HepG2 (cell line): Measurements from ENCODE around the gene SLC25A45. TPM values are rescaled to one million over a fixed set of nuclear protein-coding genes. Genes with fewer than 3 reads are reported as not detected.

Source experiments
- CHD4 ChIP-seq: fragments of 200-600 bp; sonication (generic); IDR thresholded peaks from 2 replicates; pipeline ENCODE4 v1.7.0; 2017; ENCODE audit warnings: mild to moderate bottlenecking, low read length, borderline replicate concordance
- EEA1 ChIP-seq: sonication (generic); formaldehyde crosslinking; IDR thresholded peaks from 2 replicates; pipeline ENCODE4 v1.5.1; 2020; ENCODE audit warnings: mild to moderate bottlenecking, missing genetic modification reagents, borderline replicate concordance
- ESRRA ChIP-seq: sonication (generic); formaldehyde crosslinking; IDR thresholded peaks from 2 replicates; pipeline ENCODE4 v1.5.1; 2020; ENCODE audit warnings: mild to moderate bottlenecking, low read depth, missing genetic modification reagents
- MAF1 ChIP-seq: sonication (generic); formaldehyde crosslinking; IDR thresholded peaks from 2 replicates; pipeline ENCODE4 v1.5.0; 2020; ENCODE audit warnings: missing genetic modification reagents, borderline replicate concordance
- MATR3 ChIP-seq: sonication (generic); formaldehyde crosslinking; IDR thresholded peaks from 2 replicates; pipeline ENCODE4 v1.4.0; 2020; ENCODE audit warnings: missing genetic modification reagents
- MED13 ChIP-seq: sonication (generic); formaldehyde crosslinking; IDR thresholded peaks from 2 replicates; pipeline ENCODE4 v1.5.0; 2020; ENCODE audit warnings: missing genetic modification reagents
- NFKBIZ ChIP-seq: IDR thresholded peaks from 2 replicates; pipeline ENCODE4 v1.6.1; 2018; ENCODE audit warnings: missing genetic modification reagents, missing compliant biosample characterization
- POGZ ChIP-seq: sonication (generic); formaldehyde crosslinking; IDR thresholded peaks from 2 replicates; pipeline ENCODE4 v1.4.0; 2020; ENCODE audit warnings: mild to moderate bottlenecking, missing genetic modification reagents
- TAF1 ChIP-seq: sonication (generic); formaldehyde crosslinking; IDR thresholded peaks from 2 replicates; pipeline ENCODE4 v1.4.0; 2020; ENCODE audit warnings: missing genetic modification reagents
- TBP ChIP-seq: sonication (generic); formaldehyde crosslinking; IDR thresholded peaks from 2 replicates; pipeline ENCODE4 v1.5.0; 2020; ENCODE audit warnings: missing genetic modification reagents
- THRA ChIP-seq: sonication (generic); formaldehyde crosslinking; IDR thresholded peaks from 2 replicates; pipeline ENCODE4 v1.4.0; 2020; ENCODE audit warnings: missing genetic modification reagents, borderline replicate concordance
- ZBTB26 ChIP-seq: IDR thresholded peaks from 2 replicates; pipeline ENCODE4 v1.6.1; 2016; ENCODE audit warnings: missing compliant biosample characterization, missing genetic modification reagents, borderline replicate concordance
- ZNF451 ChIP-seq: sonication (generic); formaldehyde crosslinking; IDR thresholded peaks from 2 replicates; pipeline ENCODE4 v1.5.0; 2020; ENCODE audit warnings: mild to moderate bottlenecking, missing genetic modification reagents
- ZNF782 ChIP-seq: sonication (generic); formaldehyde crosslinking; IDR thresholded peaks from 2 replicates; pipeline ENCODE4 v1.4.0; 2020; ENCODE audit warnings: missing genetic modification reagents, mild to moderate bottlenecking, borderline replicate concordance
- ZNF879 ChIP-seq: sonication (generic); formaldehyde crosslinking; IDR thresholded peaks from 2 replicates; pipeline ENCODE4 v1.8.1; 2023; ENCODE audit warnings: missing genetic modification reagents
- polyA plus RNA-seq, 8 experiments: library from polyadenylated mRNA; depleted of rRNA in 3 of 8; stranded (reverse) in 7 of 8; unstranded in 1 of 8; fragments of >200 nt; fragmentation: Illumina TruSeq in 4 of 8; extraction: Trizol in 4 of 8; gene quantifications; 2 replicates each; pipeline versions ENCODE4 v1.2.1 to v1.2.3, GENCODE V29; 2011 to 2016; ENCODE audit warnings: low read depth in 4 of 8, missing spikeins in 1 of 8, mixed read lengths in 1 of 8; ENCODE audit not compliant: insufficient read depth in 1 of 8
- total RNA-seq, 5 experiments: library from RNA; depleted of rRNA; stranded (reverse); fragments of >200 nt; fragmentation: Illumina TruSeq; extraction: Trizol; gene quantifications; 2 replicates each; pipeline ENCODE4 v1.2.3, GENCODE V29; 2016; ENCODE audit warnings: low read depth in 1 of 5
- TF ChIP-seq, protein P1 (sequence below): sonication (generic); formaldehyde crosslinking; IDR thresholded peaks from 2 replicates; pipeline ENCODE4 v1.5.0; 2020; ENCODE audit warnings: mild to moderate bottlenecking, low read depth, missing genetic modification reagents, borderline replicate concordance
- TF ChIP-seq, protein P2 (sequence below): fragments of 450-650 bp; IDR thresholded peaks from 2 replicates; pipeline ENCODE4 v1.6.1; 2016
- TF ChIP-seq, protein P3 (sequence below): sonication (generic); formaldehyde crosslinking; conservative IDR thresholded peaks from 2 replicates; pipeline ENCODE4 v1.8.1; 2023; ENCODE audit warnings: missing genetic modification reagents
- TF ChIP-seq, protein P4 (sequence below): sonication (generic); formaldehyde crosslinking; IDR thresholded peaks from 2 replicates; pipeline ENCODE4 v1.4.0; 2020; ENCODE audit warnings: missing genetic modification reagents, borderline replicate concordance

SLC25A45 gene
- total and polyA plus RNA-seq, 2 of the 13 experiments (the other 11 are each of a cell fraction or from before 2014, with no cell fraction given) = 1.2 to 3.4 TPM

GRCh38 chr11:65422633-65423515 is 40.4 kb upstream of the SLC25A45 start, which contains the start of gene NEAT1 (continued):
- TF ChIP-seq, protein P1, sequence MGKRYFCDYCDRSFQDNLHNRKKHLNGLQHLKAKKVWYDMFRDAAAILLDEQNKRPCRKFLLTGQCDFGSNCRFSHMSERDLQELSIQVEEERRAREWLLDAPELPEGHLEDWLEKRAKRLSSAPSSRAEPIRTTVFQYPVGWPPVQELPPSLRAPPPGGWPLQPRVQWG (CRISPR knock-in tag) = no peak
- TF ChIP-seq TAF1 (peak; percentile 90), ZNF879 (CRISPR knock-in tag) (peak; percentile 45; the same call in 1 of the 2 replicates), ZNF782 (CRISPR knock-in tag) (peak; percentile 69), MED13 (peak; percentile 99), CHD4 (no peak), THRA (CRISPR knock-in tag) (peak; percentile 87; the same call in 1 of the 2 replicates), ESRRA (CRISPR knock-in tag) (0 out of 2 replicates have a peak, but pooled peaks have one; percentile 39), POGZ (CRISPR knock-in tag) (no peak; the same call in 1 of the 2 replicates), MATR3 (no peak), NFKBIZ (CRISPR knock-in tag) (peak; percentile 53; the same call in 1 of the 2 replicates), TBP (peak; percentile 34; the same call in 1 of the 2 replicates), ZNF451 (no peak), EEA1 (CRISPR knock-in tag) (no peak; the same call in 1 of the 2 replicates), MAF1 (CRISPR knock-in tag) (peak; percentile 83; the same call in 1 of the 2 replicates), ZBTB26 (CRISPR knock-in tag) (peak; percentile 85; the same call in 1 of the 2 replicates)
- TF ChIP-seq, protein P2, sequence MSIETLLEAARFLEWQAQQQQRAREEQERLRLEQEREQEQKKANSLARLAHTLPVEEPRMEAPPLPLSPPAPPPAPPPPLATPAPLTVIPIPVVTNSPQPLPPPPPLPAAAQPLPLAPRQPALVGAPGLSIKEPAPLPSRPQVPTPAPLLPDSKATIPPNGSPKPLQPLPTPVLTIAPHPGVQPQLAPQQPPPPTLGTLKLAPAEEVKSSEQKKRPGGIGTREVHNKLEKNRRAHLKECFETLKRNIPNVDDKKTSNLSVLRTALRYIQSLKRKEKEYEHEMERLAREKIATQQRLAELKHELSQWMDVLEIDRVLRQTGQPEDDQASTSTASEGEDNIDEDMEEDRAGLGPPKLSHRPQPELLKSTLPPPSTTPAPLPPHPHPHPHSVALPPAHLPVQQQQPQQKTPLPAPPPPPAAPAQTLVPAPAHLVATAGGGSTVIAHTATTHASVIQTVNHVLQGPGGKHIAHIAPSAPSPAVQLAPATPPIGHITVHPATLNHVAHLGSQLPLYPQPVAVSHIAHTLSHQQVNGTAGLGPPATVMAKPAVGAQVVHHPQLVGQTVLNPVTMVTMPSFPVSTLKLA = 0 out of 2 replicates have a peak, but pooled peaks have one; percentile 8
- TF ChIP-seq, protein P3, sequence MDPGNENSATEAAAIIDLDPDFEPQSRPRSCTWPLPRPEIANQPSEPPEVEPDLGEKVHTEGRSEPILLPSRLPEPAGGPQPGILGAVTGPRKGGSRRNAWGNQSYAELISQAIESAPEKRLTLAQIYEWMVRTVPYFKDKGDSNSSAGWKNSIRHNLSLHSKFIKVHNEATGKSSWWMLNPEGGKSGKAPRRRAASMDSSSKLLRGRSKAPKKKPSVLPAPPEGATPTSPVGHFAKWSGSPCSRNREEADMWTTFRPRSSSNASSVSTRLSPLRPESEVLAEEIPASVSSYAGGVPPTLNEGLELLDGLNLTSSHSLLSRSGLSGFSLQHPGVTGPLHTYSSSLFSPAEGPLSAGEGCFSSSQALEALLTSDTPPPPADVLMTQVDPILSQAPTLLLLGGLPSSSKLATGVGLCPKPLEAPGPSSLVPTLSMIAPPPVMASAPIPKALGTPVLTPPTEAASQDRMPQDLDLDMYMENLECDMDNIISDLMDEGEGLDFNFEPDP (CRISPR knock-in tag) = no peak
- TF ChIP-seq, protein P4, sequence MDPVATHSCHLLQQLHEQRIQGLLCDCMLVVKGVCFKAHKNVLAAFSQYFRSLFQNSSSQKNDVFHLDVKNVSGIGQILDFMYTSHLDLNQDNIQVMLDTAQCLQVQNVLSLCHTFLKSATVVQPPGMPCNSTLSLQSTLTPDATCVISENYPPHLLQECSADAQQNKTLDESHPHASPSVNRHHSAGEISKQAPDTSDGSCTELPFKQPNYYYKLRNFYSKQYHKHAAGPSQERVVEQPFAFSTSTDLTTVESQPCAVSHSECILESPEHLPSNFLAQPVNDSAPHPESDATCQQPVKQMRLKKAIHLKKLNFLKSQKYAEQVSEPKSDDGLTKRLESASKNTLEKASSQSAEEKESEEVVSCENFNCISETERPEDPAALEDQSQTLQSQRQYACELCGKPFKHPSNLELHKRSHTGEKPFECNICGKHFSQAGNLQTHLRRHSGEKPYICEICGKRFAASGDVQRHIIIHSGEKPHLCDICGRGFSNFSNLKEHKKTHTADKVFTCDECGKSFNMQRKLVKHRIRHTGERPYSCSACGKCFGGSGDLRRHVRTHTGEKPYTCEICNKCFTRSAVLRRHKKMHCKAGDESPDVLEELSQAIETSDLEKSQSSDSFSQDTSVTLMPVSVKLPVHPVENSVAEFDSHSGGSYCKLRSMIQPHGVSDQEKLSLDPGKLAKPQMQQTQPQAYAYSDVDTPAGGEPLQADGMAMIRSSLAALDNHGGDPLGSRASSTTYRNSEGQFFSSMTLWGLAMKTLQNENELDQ = peak; percentile 94
